Esophagus squamous epithelium (tissue), 5 donors: ENCODE results near the gene ZNF491. TPM values are rescaled to one million over a fixed set of nuclear protein-coding genes. Genes with fewer than 3 reads are reported as not detected.

Source experiments
- DNase-seq: peaks from one replicate; lab custom pipeline; 2025; lab: John Stamatoyannopoulos, UW
- H3K27ac ChIP-seq, 4 donors: fragments of 200-600 bp; sonication (generic); one replicate each; pipeline ENCODE4 v1.5.1; 2016 to 2019; ENCODE audit warnings: mild to moderate bottlenecking in 1 of 4
- H3K27me3 ChIP-seq, 4 donors: fragments of 200-600 bp; sonication (generic); 1 replicate in 3 of 4; 2 replicates in 1 of 4; pipeline versions ENCODE4 v1.5.1 to v1.6.0; 2017 to 2021; ENCODE audit warnings: antibody characterized with exemption in 1 of 4
- H3K36me3 ChIP-seq, 3 donors: fragments of 200-600 bp; sonication (generic); one replicate each; pipeline ENCODE4 v1.5.1; 2016 to 2019
- H3K4me1 ChIP-seq, 3 donors: fragments of 200-600 bp; sonication (generic); one replicate each; pipeline ENCODE4 v1.5.1; 2017 to 2019
- H3K4me3 ChIP-seq, 4 donors: fragments of 200-600 bp; sonication (generic); 1 replicate in 3 of 4; 2 replicates in 1 of 4; pipeline ENCODE4 v1.5.1; 2016 to 2019; ENCODE audit warnings: mild to moderate bottlenecking in 2 of 4, moderate library complexity in 1 of 4
- H3K9me3 ChIP-seq, 3 donors: fragments of 200-600 bp; sonication (generic); one replicate each; pipeline ENCODE4 v1.5.1; 2016 to 2019
- CTCF ChIP-seq, 6 experiments: fragments of 450-650 bp in 4 of 6; fragments of 200-600 bp in 2 of 6; sonication (generic) in 2 of 6; IDR thresholded peaks; one replicate each; pipeline ENCODE4 v1.5.1; 2016 to 2019; ENCODE audit warnings: antibody characterized with exemption in 6 of 6, mild to moderate bottlenecking in 4 of 6, moderate library complexity in 4 of 6
- POLR2A ChIP-seq, 4 donors: fragments of 450-650 bp; IDR thresholded peaks; one replicate each; pipeline ENCODE4 v1.6.1; 2017; ENCODE audit warnings: antibody characterized with exemption in 4 of 4, mild to moderate bottlenecking in 4 of 4, moderate library complexity in 3 of 4
- WGBS, 2 donors: methylation state at CpG; one replicate each; pipeline ENCODE4 v1.1.5; 2018; 5-methylcytosine and 5-hydroxymethylcytosine counted together
- intact Hi-C: fragments of 100-400 bp; cut with DNase I; formaldehyde crosslinking; loops from one replicate; pipeline ENCODE4 v1.15.0; 2022
- total RNA-seq, 4 donors: library from RNA; depleted of rRNA; stranded (reverse); fragments of >200 nt; gene quantifications; one replicate each; pipeline ENCODE4 v1.1.0, GENCODE V29; 2016
- donor health status: DM: yes; HTN: yes; CAD: no.

ZNF491 gene
- total RNA-seq, 4 donors from 2014 or later, result 0.13 to 2.3 (median 0.82) TPM

GRCh38 chr19:11759805-11760204, 38.5 kb upstream of the ZNF491 start:
- H3K27ac ChIP-seq, result no peak overlapping the region
- DNase-seq, result no peak
- H3K4me3 ChIP-seq, result no peak overlapping the region
- no peak for TF ChIP-seq CTCF (IDR thresholded peaks at IDR 0.05)
- no peak for TF ChIP-seq POLR2A (IDR thresholded peaks at IDR 0.05)
- no peaks in the 10 kb centered on the region for H3K36me3 ChIP-seq
- peaks cover 0 to 20% (median 7%) of the 10 kb centered on the region in 3 donors for H3K9me3 ChIP-seq
- intact Hi-C loops, result no loop called here
- 78% methylated on average over 7 of the region's 7 CpGs for WGBS, 2 donors
- H3K27me3 ChIP-seq, result peaks cover 0 to 2% (median 0%) of the 10 kb centered on the region in 4 donors
- H3K4me1 ChIP-seq, result no peaks in the 10 kb centered on the region

GRCh38 chr19:11763117-11763516, 35.2 kb upstream of the ZNF491 start:
- no peak for DNase-seq
- Histone ChIP-seq H3K4me1 (peaks cover 8 to 15% (median 9%) of the 10 kb centered on the region in 3 donors), H3K36me3 (no peaks in the 10 kb centered on the region), H3K4me3 (no peak overlapping the region), H3K27me3 (no peaks in the 10 kb centered on the region), H3K9me3 (no peaks in the 10 kb centered on the region), H3K27ac (no peak overlapping the region)
- TF ChIP-seq CTCF (IDR thresholded peaks at IDR 0.05) (no peak), POLR2A (IDR thresholded peaks at IDR 0.05) (no peak)
- WGBS, 2 donors, result 77 to 79% methylated on average over 3 of the region's 3 CpGs
- intact Hi-C loops, result no loop called here

- TF ChIP-seq CTCF (IDR thresholded peaks at IDR 0.05) (no peak), POLR2A (IDR thresholded peaks at IDR 0.05) (no peak)
- Histone ChIP-seq H3K9me3 (no peaks in the 10 kb centered on the region), H3K36me3 (no peaks in the 10 kb centered on the region), H3K4me1 (peaks cover 8 to 20% (median 13%) of the 10 kb centered on the region in 3 donors), H3K27me3 (no peaks in the 10 kb centered on the region), H3K4me3 (no peak overlapping the region), H3K27ac (no peak overlapping the region)
- WGBS, 2 donors, result 75 to 86% methylated on average over 1 of the region's 1 CpG
- DNase-seq, result no peak
- intact Hi-C loops, result no loop called here
Observed at GRCh38 chr19:11763611-11764010, 34.7 kb upstream of the ZNF491 start.

- 0 to 1% methylated on average over 7 to 14 of the region's 61 CpGs for WGBS, 2 donors
- intact Hi-C loops, result no loop called here
- peak; percentile 84 for DNase-seq
Observed at GRCh38 chr19:11766597-11767591, 31.4 kb upstream of the ZNF491 start, which contains the start of gene ZNF441. Gene ZNF441, plus strand, starts transcription at chr19:11767000. Its CDS starts 194 bp downstream, at chr19:11767194.

More at GRCh38 chr19:11766597-11767591, 31.4 kb upstream of the ZNF491 start, which contains the start of gene ZNF441:
- Histone ChIP-seq H3K9me3 (peaks cover 0 to 19% (median 0%) of the 10 kb centered on the region in 3 donors), H3K4me1 (peaks cover 8 to 25% (median 13%) of the 10 kb centered on the region in 3 donors), H3K36me3 (peaks cover 0 to 7% (median 0%) of the 10 kb centered on the region in 3 donors), H3K4me3 (peak within 1 kb of the TSS; percentile 60 to 89 (median 66)), H3K27ac (peak within 1 kb of the TSS; percentile 76 to 95 (median 88)), H3K27me3 (no peaks in the 10 kb centered on the region)
- peak in 2 of 4 donors; percentile 54 to 62 for TF ChIP-seq POLR2A (IDR thresholded peaks at IDR 0.05)
- peak in 3 of 6 experiments; percentile 7 to 12 (median 12) for TF ChIP-seq CTCF (IDR thresholded peaks at IDR 0.05)
